ENCODE measurements around the gene RPN2. TPM values are rescaled to one million over a fixed set of nuclear protein-coding genes. Genes with fewer than 3 reads are reported as not detected.
A peak's percentile ranks its signal among the peaks of the same experiment; 100 is the strongest.

The RPN2 gene
- total and polyA plus RNA-seq, 9 of the 15 experiments (the other 6 are each of a cell fraction or from before 2014, with no cell fraction given): 168 to 548 (median 325) TPM

GRCh38 chr20:37154684-37155298 lies 24.3 kb upstream of the RPN2 start (continued):
- TF ChIP-seq CREB3L1 (IDR thresholded peaks at IDR 0.05; ENCODE audit: borderline replicate concordance, low read depth) (no peak), ZEB2 (IDR thresholded peaks at IDR 0.05) (peak; percentile 91), GMEB1 (CRISPR knock-in tag; IDR thresholded peaks at IDR 0.05) (no peak), ETS1 (conservative IDR thresholded peaks at IDR 0.05; ENCODE audit: control insufficient read depth, low read depth, low read length) (no peak), ZFP36 (IDR thresholded peaks at IDR 0.05; ENCODE audit: low read depth, low read length, partially characterized antibody) (peak; percentile 47), MYC (IDR thresholded peaks at IDR 0.05; ENCODE audit: low read depth, low read length) (0 out of 2 replicates have a peak, but pooled peaks have one; percentile 36), MYC (CRISPR knock-in tag; IDR thresholded peaks at IDR 0.05; ENCODE audit: borderline replicate concordance, low read depth) (no peak), BRF1 (IDR thresholded peaks at IDR 0.05; ENCODE audit: borderline replicate concordance, extremely low read depth, insufficient read length) (no peak), EHMT2 (IDR thresholded peaks at IDR 0.05) (peak; percentile 92), THAP7 (CRISPR knock-in tag; IDR thresholded peaks at IDR 0.05) (no peak), HDAC8 (tag; IDR thresholded peaks at IDR 0.05) (no peak), TFAP4 (CRISPR knock-in tag; IDR thresholded peaks at IDR 0.05; ENCODE audit: borderline replicate concordance) (no peak), POLR2AphosphoS5 (IDR thresholded peaks at IDR 0.05; ENCODE audit: control insufficient read depth, insufficient read depth, low read depth, low read length) (peak; percentile 97), CEBPB (tag; IDR thresholded peaks at IDR 0.05) (peak; percentile 96)
